RWPE1 (cell line): Measurements from ENCODE around the gene CKS1B.
A peak's percentile ranks its signal among the peaks of the same experiment; 100 is the strongest.

Source experiments
- CTCF ChIA-PET: fragments of 350-600 bp; sonication (Branson Sonifier 250); formaldehyde crosslinking; extraction: SDS; loops from one replicate; lab custom pipeline; 2021; lab: Yijun Ruan, JAX
- POLR2A ChIA-PET: fragments of 400-600 bp; formaldehyde crosslinking; extraction: SDS; loops from one replicate; lab custom pipeline; 2020; ENCODE audit warnings: antibody characterized with exemption; ENCODE audit not compliant: low non-redundant PET; lab: Yijun Ruan, JAX
- DNase-seq: peaks from one replicate; pipeline ENCODE4 v3.0.0; 2012; ENCODE audit warnings: low spot score
- H3K27ac ChIP-seq: fragments of 450-650 bp; 2 replicates; pipeline ENCODE4 v1.5.1; 2017
- CTCF ChIP-seq: fragments of 450-650 bp; conservative IDR thresholded peaks from 2 replicates; pipeline ENCODE4 v1.5.1; 2017; ENCODE audit warnings: low read depth, mild to moderate bottlenecking

The CKS1B gene

GRCh38 chr1:155017041-155017945 is 42.8 kb downstream of the CKS1B start:
- peak overlapping the region; percentile 100 for H3K27ac ChIP-seq
- ChIA-PET POLR2A (no interaction called here), CTCF (interaction anchor here (0.5 to 2.7 kb wide), 31 partner anchors 9 to 845 kb away, joined by 3 to 26 read pairs (median 4); partner anchors contain the start of genes ADAM15, CKS1B, DCST1 and DCST2)
- TF ChIP-seq CTCF, result peak; percentile 99
- peak; percentile 93 for DNase-seq

DNA sequence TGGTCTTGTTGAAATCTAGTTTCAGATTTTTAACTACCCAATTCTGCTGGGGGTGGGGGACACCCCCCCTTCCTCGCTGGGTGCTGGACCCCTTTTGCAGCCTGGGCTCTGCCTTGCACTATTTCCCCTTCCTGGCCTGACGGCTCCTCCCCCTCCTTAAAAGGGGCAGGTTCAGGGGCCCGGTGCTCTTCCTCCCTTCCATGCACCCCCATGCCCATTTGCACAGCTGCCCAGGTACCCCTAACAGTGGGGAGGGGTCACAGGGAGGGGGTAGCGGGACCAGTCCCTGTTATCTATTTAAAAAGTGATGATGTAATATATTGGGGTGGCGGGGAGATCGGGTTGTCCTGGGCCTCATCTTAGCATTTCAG is 43.5 kb downstream of the CKS1B start:
- H3K27ac ChIP-seq, result peak overlapping the region; percentile 100
- no peak for DNase-seq
- ChIA-PET CTCF (interaction anchor here (0.5 to 2.7 kb wide), 29 partner anchors 10 to 844 kb away, joined by 3 to 26 read pairs (median 4); partner anchors contain the start of genes ADAM15, CKS1B, DCST1 and DCST2), POLR2A (no interaction called here)
- TF ChIP-seq CTCF, result no peak

DNA sequence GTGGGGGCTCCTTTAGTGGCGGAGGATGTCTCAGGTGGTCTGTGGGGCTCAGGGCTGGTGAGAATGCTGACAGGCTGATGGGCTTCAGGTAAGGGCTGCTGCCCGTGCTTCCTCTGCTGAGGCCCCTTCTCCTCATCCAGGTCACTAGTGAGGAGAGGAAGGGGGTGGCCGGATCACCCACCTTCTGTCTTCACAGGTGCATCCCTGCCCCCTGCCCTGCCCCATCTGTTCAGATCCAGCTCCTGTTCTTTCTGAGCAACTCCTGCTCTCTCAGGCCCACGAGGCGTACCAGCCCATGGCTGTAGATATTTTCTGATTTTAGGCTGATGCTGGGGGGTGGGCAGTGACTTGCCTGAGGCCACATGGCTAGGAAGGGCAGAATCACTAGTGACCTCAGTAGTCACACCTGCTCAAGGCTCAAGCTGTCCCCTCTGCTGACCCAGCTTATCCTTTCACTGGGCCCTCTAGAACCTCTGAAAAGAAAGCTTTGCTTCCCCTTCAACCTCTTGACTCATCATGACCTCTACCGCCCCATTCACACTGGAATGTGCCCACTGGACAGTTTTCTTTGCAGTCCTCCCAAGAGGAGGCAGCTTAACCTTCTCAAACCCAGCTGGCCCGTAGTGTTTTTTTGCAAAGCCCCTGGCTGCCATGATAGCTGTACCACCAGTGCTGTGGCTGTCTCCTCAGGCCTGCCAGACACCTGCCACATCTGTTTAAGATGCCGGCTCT is 44.3 kb downstream of the CKS1B start:
- TF ChIP-seq CTCF, result no peak
- no peak for DNase-seq
- H3K27ac ChIP-seq, result peak overlapping the region; percentile 100
- CTCF ChIA-PET, result interaction anchor here (0.6 to 1.7 kb wide), 4 partner anchors 19 to 49 kb away, joined by 3 to 11 read pairs (median 4); partner anchors contain the start of gene CKS1B
- POLR2A ChIA-PET, result no interaction called here

DNA sequence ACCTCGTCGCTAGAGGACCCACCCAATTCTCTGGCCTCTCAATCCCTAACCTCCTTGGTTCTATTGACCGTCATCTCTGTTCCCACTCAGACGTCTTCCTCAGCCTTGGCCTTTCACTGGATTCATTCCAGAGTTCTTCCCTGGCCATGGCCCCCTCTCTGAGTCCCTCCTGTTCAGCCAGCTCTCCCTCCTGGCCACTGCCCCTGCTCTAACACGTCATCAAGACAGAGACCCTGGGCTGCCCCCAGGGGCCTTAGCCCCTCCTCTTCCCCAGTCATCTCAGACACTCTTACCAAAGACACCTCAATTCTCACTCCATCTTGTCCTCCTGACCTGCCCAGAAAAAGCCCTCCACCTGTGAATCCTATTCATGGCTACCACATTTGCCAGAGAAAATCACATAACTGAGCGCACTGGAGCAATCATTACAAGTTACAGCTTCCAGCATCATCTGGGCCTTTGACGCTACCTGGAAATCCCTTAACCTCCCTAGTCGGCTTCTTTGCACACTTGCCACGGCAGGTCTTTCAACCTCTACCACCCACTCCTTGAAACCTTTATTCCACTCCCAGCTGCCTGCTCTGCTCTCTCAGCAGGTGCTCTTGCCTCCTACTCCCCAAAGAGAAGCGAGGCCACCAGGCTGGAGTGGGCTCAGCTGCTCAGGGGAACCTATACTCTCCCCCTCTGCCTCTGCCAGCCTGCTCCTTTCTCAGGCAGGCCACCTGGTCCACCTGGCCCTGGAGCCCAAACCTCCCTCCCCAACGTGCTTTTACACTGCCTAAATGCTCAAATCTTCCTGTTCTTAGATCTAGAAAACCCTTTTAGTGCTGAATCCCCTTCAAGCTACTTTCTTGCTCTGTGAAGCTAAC is 45.1 kb downstream of the CKS1B start:
- CTCF ChIA-PET, result interaction anchor here (0.6 to 1.7 kb wide), 2 partner anchors 18 to 39 kb away, joined by 3 to 4 read pairs; no protein-coding TSS in a partner anchor
- DNase-seq, result no peak
- peak overlapping the region; percentile 100 for H3K27ac ChIP-seq
- POLR2A ChIA-PET, result no interaction called here
- no peak for TF ChIP-seq CTCF

DNA sequence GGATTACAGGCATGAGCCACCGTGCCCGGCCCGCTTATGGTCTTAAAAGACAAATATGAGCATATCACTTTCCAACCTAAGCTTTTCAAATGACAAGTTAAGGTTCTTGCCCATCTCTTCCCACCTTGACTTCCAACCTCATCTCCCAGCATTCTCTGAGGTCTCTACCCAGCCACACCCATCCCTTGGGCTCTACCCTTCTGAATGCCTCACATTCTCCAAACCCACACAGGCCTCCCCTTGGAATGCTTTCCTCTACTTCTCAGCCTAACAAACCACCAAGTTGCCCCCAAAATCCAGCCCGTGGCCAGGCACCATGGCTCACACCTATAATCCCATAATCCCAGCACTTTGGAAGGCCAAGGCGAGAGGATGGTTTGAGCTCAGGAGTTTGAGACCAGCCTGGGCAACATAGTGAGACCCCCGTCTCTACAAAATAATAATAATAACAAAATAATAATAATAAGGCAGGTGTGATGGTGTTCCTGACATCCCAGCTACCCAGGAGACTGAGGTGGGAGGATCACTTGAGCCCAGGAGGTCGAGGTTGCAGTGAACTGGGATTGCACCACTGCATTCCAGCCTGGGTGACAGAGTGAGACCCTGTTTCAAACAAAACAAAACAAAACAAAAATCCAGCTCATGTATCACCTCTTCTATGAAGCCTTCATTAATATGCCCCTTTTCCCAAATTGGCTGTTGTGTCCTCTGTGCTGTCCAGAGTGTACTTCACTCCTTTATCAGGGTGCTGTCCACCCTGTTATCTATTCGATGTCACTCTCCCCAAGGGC is 47.9 kb downstream of the CKS1B start:
- no peak for DNase-seq
- ChIA-PET POLR2A (no interaction called here), CTCF (interaction anchor here (0.6 to 1.7 kb wide), 5 partner anchors 21 to 609 kb away, joined by 4 to 5 read pairs (median 4); no protein-coding TSS in a partner anchor)
- no peak for TF ChIP-seq CTCF
- H3K27ac ChIP-seq, result peak overlapping the region; percentile 100
